K562 (cell line): ENCODE data around the gene PDE6G. TPM values are rescaled to one million over a fixed set of nuclear protein-coding genes. Genes with fewer than 3 reads are reported as not detected.

Experiments used
- ATAC-seq: fragments of 200-7000 bp; cut with Tn5 transposase; 3 replicates; pipeline ENCODE4 v1.9.1; 2020; ENCODE audit warnings: moderate library complexity
- BruUV-seq: library from RNA; stranded (reverse); fragments of 400-500 nt; replicated peaks from 2 replicates; lab custom pipeline; 2021; lab: Mats Ljungman, UMichigan
- CTCF ChIA-PET: fragments of 300-600 bp; formaldehyde crosslinking; extraction: SDS; loops from one replicate; lab custom pipeline; 2021; ENCODE audit warnings: low intra/inter-chr PET ratio; lab: Yijun Ruan, JAX
- POLR2A ChIA-PET: fragments of 300-600, 350-650 bp; sonication (Branson Sonifier 250); formaldehyde crosslinking; extraction: SDS; loops from one replicate; lab custom pipeline; 2021; ENCODE audit warnings: antibody characterized with exemption, inconsistent platforms; lab: Yijun Ruan, JAX
- DNase-seq, 4 experiments: peaks; one replicate each; pipeline versions ENCODE4 v3.0.0 to v3.0.0-alpha.2; 2011 to 2018; ENCODE audit warnings: low spot score in 3 of 4, mixed read lengths in 3 of 4; ENCODE audit errors: extremely low read depth in 1 of 4
- FAIRE-seq: peaks from 2 replicates; lab custom pipeline; 2011; peaks lifted over from hg19 to GRCh38; lab: Jason Lieb, UNC
- H2AFZ ChIP-seq: 2 replicates; pipeline ENCODE4 v1.6.0; 2011; ENCODE audit warnings: low read depth, low read length, control low read depth, inconsistent platforms
- H3K27ac ChIP-seq: fragments of 200-600 bp; 3 replicates; pipeline ENCODE4 v1.8.0; 2011; ENCODE audit warnings: low read depth, mild to moderate bottlenecking, control low read depth, inconsistent platforms, low read length, moderate library complexity, mixed read lengths; ENCODE audit errors: extremely low read depth
- H3K27me3 ChIP-seq, 2 experiments: fragments of 300-600 bp in 1 of 2; 2 replicates in 1 of 2; 3 replicates in 1 of 2; pipeline versions ENCODE4 v1.6.0 to v1.8.0; 2011; ENCODE audit warnings: inconsistent platforms in 2 of 2, low read length in 2 of 2, mild to moderate bottlenecking in 1 of 2, mixed read lengths in 1 of 2, moderate library complexity in 1 of 2; ENCODE audit not compliant: control insufficient read depth in 2 of 2, insufficient read depth in 2 of 2
- H3K36me3 ChIP-seq: fragments of 300-600 bp; 3 replicates; pipeline ENCODE4 v1.8.0; 2011; ENCODE audit warnings: mild to moderate bottlenecking, low read length, inconsistent platforms; ENCODE audit not compliant: control insufficient read depth, insufficient read depth
- H3K4me1 ChIP-seq, 2 experiments: fragments of 200-600 bp in 1 of 2; replicated peaks in 1 of 2; 2 replicates in 1 of 2; 3 replicates in 1 of 2; pipeline versions ENCODE4 v1.5.1 to v1.8.0; 2011; ENCODE audit warnings: inconsistent platforms in 2 of 2, low read length in 2 of 2, mild to moderate bottlenecking in 1 of 2, mixed read lengths in 1 of 2, moderate library complexity in 1 of 2; ENCODE audit not compliant: control insufficient read depth in 2 of 2, insufficient read depth in 2 of 2
- H3K4me2 ChIP-seq: 2 replicates; pipeline ENCODE4 v1.6.1; 2011; ENCODE audit warnings: low read length, control low read depth, inconsistent platforms, mixed read lengths; ENCODE audit not compliant: insufficient read depth
- H3K4me3 ChIP-seq: fragments of 200-600 bp; sonication (generic), shearing (Covaris generic); 2 replicates; pipeline ENCODE4 v1.5.1; 2016; ENCODE audit warnings: control low read depth, inconsistent platforms
- H3K79me2 ChIP-seq: fragments of 200-600 bp; 3 replicates; pipeline ENCODE4 v1.8.0; 2011; ENCODE audit warnings: low read length, inconsistent platforms; ENCODE audit not compliant: control insufficient read depth, insufficient read depth
- H3K9ac ChIP-seq, 2 experiments: 2 replicates each; pipeline versions ENCODE4 v1.6.0 to v1.6.1; 2011; ENCODE audit warnings: low read depth in 2 of 2, low read length in 2 of 2, control low read depth in 1 of 2, inconsistent platforms in 1 of 2, mild to moderate bottlenecking in 1 of 2, mixed read lengths in 1 of 2; ENCODE audit not compliant: insufficient read depth in 1 of 2
- H3K9me1 ChIP-seq: one replicate; pipeline ENCODE4 v1.6.0; 2011; ENCODE audit warnings: inconsistent platforms, mild to moderate bottlenecking, low read length, moderate library complexity; ENCODE audit not compliant: control insufficient read depth, insufficient read depth
- H3K9me3 ChIP-seq: replicated peaks from 2 replicates; pipeline ENCODE4 v1.5.1; 2011; ENCODE audit warnings: low read depth, low read length, inconsistent platforms; ENCODE audit not compliant: control insufficient read depth, insufficient read depth
- H4K20me1 ChIP-seq: replicated peaks from 2 replicates; pipeline ENCODE4 v1.6.1; 2011; ENCODE audit warnings: low read length, inconsistent platforms, mixed read lengths; ENCODE audit not compliant: control insufficient read depth, insufficient read depth
- ARID1B ChIP-seq: fragments of 450-650 bp; IDR thresholded peaks from 2 replicates; pipeline ENCODE4 v1.6.1; 2016; ENCODE audit warnings: antibody characterized with exemption, mild to moderate bottlenecking, inconsistent platforms
- CBFA2T3 ChIP-seq: fragments of 450-650 bp; IDR thresholded peaks from 2 replicates; pipeline ENCODE4 v1.6.1; 2017
- DPF2 ChIP-seq: fragments of 450-650 bp; IDR thresholded peaks from 2 replicates; pipeline ENCODE4 v1.6.1; 2016
- E2F3 ChIP-seq: fragments of 250-450 bp; sonication (Bioruptor Pico); IDR thresholded peaks from 2 replicates; pipeline ENCODE4 v1.4.0; 2020; ENCODE audit warnings: mild to moderate bottlenecking
- MYNN ChIP-seq, 2 experiments: sonication (generic); formaldehyde crosslinking in 1 of 2; IDR thresholded peaks; 2 replicates each; pipeline versions ENCODE4 v1.5.0 to v1.6.1; 2016 to 2020; ENCODE audit warnings: antibody characterized with exemption in 1 of 2, missing genetic modification reagents in 1 of 2
- NCOR1 ChIP-seq: fragments of 450-650 bp; IDR thresholded peaks from 2 replicates; pipeline ENCODE4 v1.6.1; 2016; ENCODE audit warnings: mild to moderate bottlenecking, moderate library complexity
- PHF21A ChIP-seq: fragments of 450-650 bp; IDR thresholded peaks from 2 replicates; pipeline ENCODE4 v1.6.1; 2017; ENCODE audit warnings: low read depth, borderline replicate concordance
- TAL1 ChIP-seq: fragments of 450-650 bp; IDR thresholded peaks from 2 replicates; pipeline ENCODE4 v1.6.1; 2016; ENCODE audit warnings: mild to moderate bottlenecking
- TCF3 ChIP-seq: sonication (generic); formaldehyde crosslinking; IDR thresholded peaks from 2 replicates; pipeline ENCODE4 v1.4.0; 2020; ENCODE audit warnings: mild to moderate bottlenecking, missing genetic modification reagents
- ZNF124 ChIP-seq: sonication (generic); formaldehyde crosslinking; IDR thresholded peaks from 2 replicates; pipeline ENCODE4 v1.8.1; 2022; ENCODE audit warnings: missing genetic modification reagents
- WGBS: fragments of 100-300 bp; shearing (Covaris generic); methylation state at CpG from one replicate; pipeline ENCODE4 v1.1.6; 2016; ENCODE audit warnings: low coverage, mixed read lengths; ENCODE audit not compliant: insufficient coverage; ENCODE audit errors: missing lambda C conversion rate; 5-methylcytosine and 5-hydroxymethylcytosine counted together
- in situ Hi-C: fragments of 300-500 bp; cut with MboI; formaldehyde crosslinking; loops from 4 replicates; pipeline ENCODE4 v1.15.0; 2018; ENCODE audit warnings: inconsistent platforms, mixed read lengths
- intact Hi-C: fragments of 100-400 bp; cut with micrococcal nuclease; formaldehyde crosslinking; loops from 2 replicates; pipeline ENCODE4 v1.14.2; 2022
- polyA plus RNA-seq, 8 experiments: library from polyadenylated mRNA; depleted of rRNA in 4 of 8; stranded (reverse) in 5 of 8; unstranded in 3 of 8; fragments of >200 nt; fragmentation: Nextera tagmentation in 2 of 8; fragmentation: Illumina TruSeq in 1 of 8; extraction: Ambion mirVana in 2 of 8; extraction: Trizol in 1 of 8; gene quantifications; 2 replicates each; pipeline versions ENCODE4 v1.2.1 to v1.2.3, GENCODE V29; 2011 to 2014; ENCODE audit warnings: inconsistent platforms in 1 of 8, missing spikeins in 1 of 8
- total RNA-seq, 7 experiments: library from RNA; depleted of rRNA in 6 of 7; stranded (reverse); fragments of >200 nt in 6 of 7; fragmentation: Illumina TruSeq in 2 of 7; extraction: Trizol in 2 of 7; gene quantifications; 2 replicates each; pipeline versions ENCODE4 v1.2.1 to v1.2.3, GENCODE V29; 2011 to 2021; ENCODE audit warnings: low replicate concordance in 1 of 7
- TF ChIP-seq, protein P1 (sequence below): sonication (generic); formaldehyde crosslinking; IDR thresholded peaks from 2 replicates; pipeline ENCODE4 v1.9.0; 2022; ENCODE audit warnings: mild to moderate bottlenecking, missing genetic modification reagents
- TF ChIP-seq, protein P2 (sequence below): sonication (generic); formaldehyde crosslinking; IDR thresholded peaks from 2 replicates; pipeline ENCODE4 v1.8.0; 2022; ENCODE audit warnings: missing genetic modification reagents, mild to moderate bottlenecking, moderate library complexity, borderline replicate concordance
- TF ChIP-seq, protein P3 (sequence below): fragments of 250-450 bp; sonication (Bioruptor Pico); IDR thresholded peaks from 2 replicates; pipeline ENCODE4 v1.8.0; 2021; ENCODE audit warnings: moderate library complexity, mild to moderate bottlenecking, inconsistent platforms
- TF ChIP-seq, protein P4 (sequence below), 2 experiments: fragments of 450-650 bp; conservative IDR thresholded peaks; 2 replicates each; pipeline ENCODE4 v1.6.1; 2017; ENCODE audit warnings: mild to moderate bottlenecking in 2 of 2, moderate library complexity in 2 of 2
- TF ChIP-seq, protein P5 (sequence below): sonication (generic); formaldehyde crosslinking; IDR thresholded peaks from 2 replicates; pipeline ENCODE4 v1.9.0; 2022; ENCODE audit warnings: mild to moderate bottlenecking, missing genetic modification reagents

The PDE6G gene
- total and polyA plus RNA-seq, 9 of the 15 experiments (the other 6 are each of a cell fraction or from before 2014, with no cell fraction given) = 0.14 to 0.59 TPM; not detected in 7

- CTCF ChIA-PET = no interaction called here
- ATAC-seq (peak; percentile 77), DNase-seq (peak; percentile 39 to 78 (median 65)), FAIRE-seq (peak; percentile 96)
- H3K4me2 ChIP-seq = peak overlapping the region; percentile 69
- 20% methylated on average over 12 of the region's 12 CpGs for WGBS
- H3K9me3 ChIP-seq = peaks cover 6% of the 10 kb centered on the region
- BruUV-seq = no TSS peak
- no peak overlapping the region for H3K4me3 ChIP-seq
- TF ChIP-seq, protein P1, sequence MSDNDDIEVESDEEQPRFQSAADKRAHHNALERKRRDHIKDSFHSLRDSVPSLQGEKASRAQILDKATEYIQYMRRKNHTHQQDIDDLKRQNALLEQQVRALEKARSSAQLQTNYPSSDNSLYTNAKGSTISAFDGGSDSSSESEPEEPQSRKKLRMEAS (CRISPR knock-in tag) = 0 out of 2 replicates have a peak, but pooled peaks have one; percentile 30
- TF ChIP-seq ZNF124 (CRISPR knock-in tag) (no peak), MYNN (IDR thresholded peaks at IDR 0.05) (0 out of 2 replicates have a peak, but pooled peaks have one; percentile 20), MYNN (CRISPR knock-in tag; IDR thresholded peaks at IDR 0.05) (no peak), DPF2 (0 out of 2 replicates have a peak, but pooled peaks have one; percentile 26), CBFA2T3 (peak; percentile 54), PHF21A (no peak), NCOR1 (0 out of 2 replicates have a peak, but pooled peaks have one; percentile 20), TAL1 (peak; percentile 10; the same call in 1 of the 2 replicates), ARID1B (peak; percentile 41; the same call in 1 of the 2 replicates), E2F3 (CRISPR knock-in tag) (no peak), TCF3 (peak; percentile 55)
- TF ChIP-seq, protein P2, sequence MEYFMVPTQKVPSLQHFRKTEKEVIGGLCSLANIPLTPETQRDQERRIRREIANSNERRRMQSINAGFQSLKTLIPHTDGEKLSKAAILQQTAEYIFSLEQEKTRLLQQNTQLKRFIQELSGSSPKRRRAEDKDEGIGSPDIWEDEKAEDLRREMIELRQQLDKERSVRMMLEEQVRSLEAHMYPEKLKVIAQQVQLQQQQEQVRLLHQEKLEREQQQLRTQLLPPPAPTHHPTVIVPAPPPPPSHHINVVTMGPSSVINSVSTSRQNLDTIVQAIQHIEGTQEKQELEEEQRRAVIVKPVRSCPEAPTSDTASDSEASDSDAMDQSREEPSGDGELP (CRISPR knock-in tag) = peak; percentile 27; the same call in 1 of the 2 replicates
- TF ChIP-seq, protein P3, sequence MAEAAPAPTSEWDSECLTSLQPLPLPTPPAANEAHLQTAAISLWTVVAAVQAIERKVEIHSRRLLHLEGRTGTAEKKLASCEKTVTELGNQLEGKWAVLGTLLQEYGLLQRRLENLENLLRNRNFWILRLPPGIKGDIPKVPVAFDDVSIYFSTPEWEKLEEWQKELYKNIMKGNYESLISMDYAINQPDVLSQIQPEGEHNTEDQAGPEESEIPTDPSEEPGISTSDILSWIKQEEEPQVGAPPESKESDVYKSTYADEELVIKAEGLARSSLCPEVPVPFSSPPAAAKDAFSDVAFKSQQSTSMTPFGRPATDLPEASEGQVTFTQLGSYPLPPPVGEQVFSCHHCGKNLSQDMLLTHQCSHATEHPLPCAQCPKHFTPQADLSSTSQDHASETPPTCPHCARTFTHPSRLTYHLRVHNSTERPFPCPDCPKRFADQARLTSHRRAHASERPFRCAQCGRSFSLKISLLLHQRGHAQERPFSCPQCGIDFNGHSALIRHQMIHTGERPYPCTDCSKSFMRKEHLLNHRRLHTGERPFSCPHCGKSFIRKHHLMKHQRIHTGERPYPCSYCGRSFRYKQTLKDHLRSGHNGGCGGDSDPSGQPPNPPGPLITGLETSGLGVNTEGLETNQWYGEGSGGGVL (CRISPR knock-in tag) = no peak
- TF ChIP-seq, protein P4, sequence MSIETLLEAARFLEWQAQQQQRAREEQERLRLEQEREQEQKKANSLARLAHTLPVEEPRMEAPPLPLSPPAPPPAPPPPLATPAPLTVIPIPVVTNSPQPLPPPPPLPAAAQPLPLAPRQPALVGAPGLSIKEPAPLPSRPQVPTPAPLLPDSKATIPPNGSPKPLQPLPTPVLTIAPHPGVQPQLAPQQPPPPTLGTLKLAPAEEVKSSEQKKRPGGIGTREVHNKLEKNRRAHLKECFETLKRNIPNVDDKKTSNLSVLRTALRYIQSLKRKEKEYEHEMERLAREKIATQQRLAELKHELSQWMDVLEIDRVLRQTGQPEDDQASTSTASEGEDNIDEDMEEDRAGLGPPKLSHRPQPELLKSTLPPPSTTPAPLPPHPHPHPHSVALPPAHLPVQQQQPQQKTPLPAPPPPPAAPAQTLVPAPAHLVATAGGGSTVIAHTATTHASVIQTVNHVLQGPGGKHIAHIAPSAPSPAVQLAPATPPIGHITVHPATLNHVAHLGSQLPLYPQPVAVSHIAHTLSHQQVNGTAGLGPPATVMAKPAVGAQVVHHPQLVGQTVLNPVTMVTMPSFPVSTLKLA (conservative IDR thresholded peaks at IDR 0.05) = 0 out of 4 replicates have a peak, but pooled peaks of 1 of the 2 experiments have one; percentile 34
- TF ChIP-seq, protein P5, sequence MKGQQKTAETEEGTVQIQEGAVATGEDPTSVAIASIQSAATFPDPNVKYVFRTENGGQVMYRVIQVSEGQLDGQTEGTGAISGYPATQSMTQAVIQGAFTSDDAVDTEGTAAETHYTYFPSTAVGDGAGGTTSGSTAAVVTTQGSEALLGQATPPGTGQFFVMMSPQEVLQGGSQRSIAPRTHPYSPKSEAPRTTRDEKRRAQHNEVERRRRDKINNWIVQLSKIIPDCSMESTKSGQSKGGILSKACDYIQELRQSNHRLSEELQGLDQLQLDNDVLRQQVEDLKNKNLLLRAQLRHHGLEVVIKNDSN = peak; percentile 48; the same call in 1 of the 2 replicates
- no peaks in the 10 kb centered on the region for H3K27me3 ChIP-seq
- H3K79me2 ChIP-seq = no peaks in the 10 kb centered on the region
- intact Hi-C loops = no loop called here
- peak overlapping the region; percentile 39; the same call in 2 of the 3 replicates for H3K27ac ChIP-seq
- no peaks in the 10 kb centered on the region for H4K20me1 ChIP-seq
- H3K9me1 ChIP-seq = no peaks in the 10 kb centered on the region
- in situ Hi-C loops = no loop called here
- peak overlapping the region; percentile 3 to 57; a peak in 3 of 4 replicates for H3K9ac ChIP-seq
- POLR2A ChIA-PET = interaction anchor here (0.5 to 1.7 kb wide), 5 partner anchors 8 to 495 kb away, joined by 3 to 5 read pairs (median 3); partner anchors contain the start of gene ACTG1
- H3K36me3 ChIP-seq = no peaks in the 10 kb centered on the region
- H3K4me1 ChIP-seq = peaks cover 20 to 71% of the 10 kb centered on the region in 2 experiments; a peak in 4 of 5 replicates
- H2AFZ ChIP-seq = peak overlapping the region; percentile 78
Measured at GRCh38 chr17:81646869-81647600, 9.3 kb downstream of the PDE6G start.
